PC-9 (cell line): ENCODE results near the gene SH3D21.

ENCODE experiments used
- EZH2 ChIP-seq: fragments of 200-600 bp; sonication (generic); IDR thresholded peaks from 2 replicates; pipeline ENCODE4 v1.8.0; 2017; ENCODE audit warnings: antibody characterized with exemption, low read depth
- TF ChIP-seq, protein P1 (sequence below): fragments of 200-600 bp; sonication (generic); conservative IDR thresholded peaks from 2 replicates; pipeline ENCODE4 v1.6.1; 2017; ENCODE audit warnings: mixed run types, antibody characterized with exemption, mild to moderate bottlenecking, moderate library complexity

DNA sequence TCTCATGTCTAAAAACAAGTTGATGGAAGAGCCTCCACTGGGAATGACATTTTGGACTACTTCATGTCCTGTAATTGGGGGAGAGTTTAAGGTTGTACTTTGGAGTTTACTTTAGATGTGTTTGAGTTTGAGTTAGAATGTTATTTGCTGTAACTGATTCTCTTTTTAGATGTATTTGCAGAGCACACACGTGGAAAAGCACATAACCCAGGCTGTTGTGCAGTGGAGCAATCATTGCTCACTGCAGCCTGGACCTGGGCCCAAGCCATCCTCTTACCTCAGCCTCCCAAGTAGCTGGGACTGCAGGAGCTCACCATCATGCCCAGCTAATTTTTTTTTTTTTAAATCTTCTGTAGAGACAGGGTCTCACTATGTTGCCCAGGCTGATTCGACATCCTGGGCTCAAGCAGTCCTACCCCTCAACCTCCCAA lies 36.7 kb upstream of the SH3D21 start:
- TF ChIP-seq, protein P1, sequence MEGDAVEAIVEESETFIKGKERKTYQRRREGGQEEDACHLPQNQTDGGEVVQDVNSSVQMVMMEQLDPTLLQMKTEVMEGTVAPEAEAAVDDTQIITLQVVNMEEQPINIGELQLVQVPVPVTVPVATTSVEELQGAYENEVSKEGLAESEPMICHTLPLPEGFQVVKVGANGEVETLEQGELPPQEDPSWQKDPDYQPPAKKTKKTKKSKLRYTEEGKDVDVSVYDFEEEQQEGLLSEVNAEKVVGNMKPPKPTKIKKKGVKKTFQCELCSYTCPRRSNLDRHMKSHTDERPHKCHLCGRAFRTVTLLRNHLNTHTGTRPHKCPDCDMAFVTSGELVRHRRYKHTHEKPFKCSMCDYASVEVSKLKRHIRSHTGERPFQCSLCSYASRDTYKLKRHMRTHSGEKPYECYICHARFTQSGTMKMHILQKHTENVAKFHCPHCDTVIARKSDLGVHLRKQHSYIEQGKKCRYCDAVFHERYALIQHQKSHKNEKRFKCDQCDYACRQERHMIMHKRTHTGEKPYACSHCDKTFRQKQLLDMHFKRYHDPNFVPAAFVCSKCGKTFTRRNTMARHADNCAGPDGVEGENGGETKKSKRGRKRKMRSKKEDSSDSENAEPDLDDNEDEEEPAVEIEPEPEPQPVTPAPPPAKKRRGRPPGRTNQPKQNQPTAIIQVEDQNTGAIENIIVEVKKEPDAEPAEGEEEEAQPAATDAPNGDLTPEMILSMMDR = no peak
- no peak for TF ChIP-seq EZH2
